RPMI7951 (cell line): ENCODE measurements around the gene SMIM32. TPM values are rescaled to one million over a fixed set of nuclear protein-coding genes. Genes with fewer than 3 reads are reported as not detected.

Source experiments
- total RNA-seq: library from RNA; depleted of rRNA; stranded (reverse); fragments of >200 nt; shearing (Covaris generic); gene quantifications from 2 replicates; pipeline ENCODE4 v1.2.3, GENCODE V29; 2014; rRNA removed

The SMIM32 gene
- total RNA-seq, 1 experiment from 2014 or later: not detected

Other genes starting within 250 kb of the SMIM32 start
- not detected in 2 replicates for gene LECT2, start 238.2 kb downstream of the SMIM32 start, total RNA-seq
- gene TGFBI, start 164.2 kb downstream of the SMIM32 start, total RNA-seq: 976 and 1,163 TPM in 2 replicates
- 34.4 and 41.8 TPM in 2 replicates for gene SMAD5, start 60.3 kb downstream of the SMIM32 start, total RNA-seq
- gene TRPC7, start 172.4 kb upstream of the SMIM32 start, total RNA-seq: not detected in 2 replicates